ENCODE measurements around the gene NUP153. TPM values are rescaled to one million over a fixed set of nuclear protein-coding genes. Genes with fewer than 3 reads are reported as not detected.

NUP153 gene
- total RNA-seq, 2 experiments from 2014 or later: 72.5 to 88.0 TPM

GRCh38 chr6:17691925-17692538 is 14.7 kb downstream of the NUP153 start:
- ChIA-PET CTCF (ENCODE audit: unreplicated experiment) (interaction anchor here (0.6 kb wide), 1 partner anchor 10 kb away, joined by 3 read pairs; no protein-coding TSS in a partner anchor), POLR2A (interaction anchor here (0.7 to 2.9 kb wide), 5 partner anchors 10 to 92 kb away, joined by 4 to 30 read pairs (median 4); partner anchors contain the start of gene FAM8A1)
- DNase-seq (ENCODE audit: low spot score): no peak
- Histone ChIP-seq H4K20me1 (ENCODE audit: insufficient read depth, low read length) (peaks cover 77% of the 10 kb centered on the region), H3K4me2 (ENCODE audit: low read length) (no peak overlapping the region), H2AFZ (ENCODE audit: low read length) (no peak overlapping the region), H3K9me2 (ENCODE audit: insufficient read depth, low read length) (no peaks in the 10 kb centered on the region), H3K36me3 (ENCODE audit: insufficient read depth, low read length) (peaks cover 94% of the 10 kb centered on the region), H3K27ac (ENCODE audit: low read depth, low read length, poor library complexity, severe bottlenecking) (no peak overlapping the region), H3K4me1 (ENCODE audit: insufficient read depth, low read length, poor library complexity, severe bottlenecking) (peaks cover 28% of the 10 kb centered on the region), H3K79me2 (ENCODE audit: insufficient read depth, low read depth, low read length) (peaks cover 100% of the 10 kb centered on the region), H3K9me3 (ENCODE audit: low read length) (no peaks in the 10 kb centered on the region), H3K4me3 (ENCODE audit: low read depth, low read length, poor library complexity, severe bottlenecking) (no peak overlapping the region)
- TF ChIP-seq CTCF (conservative IDR thresholded peaks at IDR 0.05; ENCODE audit: low read length) (no peak), EZH2phosphoT487 (IDR thresholded peaks at IDR 0.05; ENCODE audit: borderline replicate concordance, low read depth, low read length) (no peak)
- BruUV-seq (replicated peaks): no TSS peak
- intact Hi-C loops (cut with micrococcal nuclease; ENCODE audit: unreplicated experiment): no loop called here

- H3K9me2 ChIP-seq (ENCODE audit: insufficient read depth, low read length): no peaks in the 10 kb centered on the region
- H3K4me3 ChIP-seq (ENCODE audit: low read depth, low read length, poor library complexity, severe bottlenecking): no peak overlapping the region
- H3K4me1 ChIP-seq (ENCODE audit: insufficient read depth, low read length, poor library complexity, severe bottlenecking): peaks cover 17% of the 10 kb centered on the region
- no peak for TF ChIP-seq EZH2phosphoT487 (IDR thresholded peaks at IDR 0.05; ENCODE audit: borderline replicate concordance, low read depth, low read length)
- no peak for TF ChIP-seq CTCF (conservative IDR thresholded peaks at IDR 0.05; ENCODE audit: low read length)
- ChIA-PET POLR2A (interaction anchor here (0.8 kb wide), 1 partner anchor 720 kb away, joined by 3 read pairs; no protein-coding TSS in a partner anchor), CTCF (ENCODE audit: unreplicated experiment) (no interaction called here)
- no peak overlapping the region for H2AFZ ChIP-seq (ENCODE audit: low read length)
- H3K9me3 ChIP-seq (ENCODE audit: low read length): no peaks in the 10 kb centered on the region
- no peak for DNase-seq (ENCODE audit: low spot score)
- intact Hi-C loops (cut with micrococcal nuclease; ENCODE audit: unreplicated experiment): no loop called here
- no peak overlapping the region for H3K4me2 ChIP-seq (ENCODE audit: low read length)
- H3K36me3 ChIP-seq (ENCODE audit: insufficient read depth, low read length): peaks cover 98% of the 10 kb centered on the region
- peaks cover 98% of the 10 kb centered on the region for H3K79me2 ChIP-seq (ENCODE audit: insufficient read depth, low read depth, low read length)
- peaks cover 64% of the 10 kb centered on the region for H4K20me1 ChIP-seq (ENCODE audit: insufficient read depth, low read length)
- H3K27ac ChIP-seq (ENCODE audit: low read depth, low read length, poor library complexity, severe bottlenecking): no peak overlapping the region
- no TSS peak for BruUV-seq (replicated peaks)
Measured at GRCh38 chr6:17688481-17688880, 18.2 kb downstream of the NUP153 start.

GRCh38 chr6:17687136-17687535 is 19.6 kb downstream of the NUP153 start:
- ChIA-PET CTCF (ENCODE audit: unreplicated experiment) (no interaction called here), POLR2A (interaction anchor here (0.6 to 1.6 kb wide), 3 partner anchors 10 to 107 kb away, joined by 3 to 7 read pairs (median 3); no protein-coding TSS in a partner anchor)
- Histone ChIP-seq H3K4me3 (ENCODE audit: low read depth, low read length, poor library complexity, severe bottlenecking) (no peak overlapping the region), H3K9me2 (ENCODE audit: insufficient read depth, low read length) (no peaks in the 10 kb centered on the region), H3K4me1 (ENCODE audit: insufficient read depth, low read length, poor library complexity, severe bottlenecking) (peaks cover 5% of the 10 kb centered on the region), H3K36me3 (ENCODE audit: insufficient read depth, low read length) (peaks cover 98% of the 10 kb centered on the region), H3K4me2 (ENCODE audit: low read length) (no peak overlapping the region), H2AFZ (ENCODE audit: low read length) (no peak overlapping the region), H3K27ac (ENCODE audit: low read depth, low read length, poor library complexity, severe bottlenecking) (no peak overlapping the region), H3K9me3 (ENCODE audit: low read length) (no peaks in the 10 kb centered on the region), H3K79me2 (ENCODE audit: insufficient read depth, low read depth, low read length) (peaks cover 98% of the 10 kb centered on the region), H4K20me1 (ENCODE audit: insufficient read depth, low read length) (peaks cover 52% of the 10 kb centered on the region)
- TF ChIP-seq CTCF (conservative IDR thresholded peaks at IDR 0.05; ENCODE audit: low read length): no peak
- TF ChIP-seq EZH2phosphoT487 (IDR thresholded peaks at IDR 0.05; ENCODE audit: borderline replicate concordance, low read depth, low read length): no peak
- intact Hi-C loops (cut with micrococcal nuclease; ENCODE audit: unreplicated experiment): no loop called here
- DNase-seq (ENCODE audit: low spot score): no peak
- BruUV-seq (replicated peaks): TSS peak; percentile 21

Data from OCI-LY7 (cell line).